Subcutaneous adipose tissue (tissue), 4 donors: ENCODE measurements around the gene DLG2. TPM values are rescaled to one million over a fixed set of nuclear protein-coding genes. Genes with fewer than 3 reads are reported as not detected.

Experiments used
- CTCF ChIP-seq: fragments of 450-650 bp; IDR thresholded peaks from one replicate; pipeline ENCODE4 v1.5.1; 2016; ENCODE audit warnings: low read depth, mild to moderate bottlenecking, control low read depth, antibody characterized with exemption, moderate library complexity
- total RNA-seq, 4 donors: library from RNA; depleted of rRNA; stranded (reverse); fragments of >200 nt; gene quantifications; one replicate each; pipeline ENCODE4 v1.1.0, GENCODE V29; 2016

The DLG2 gene
- total RNA-seq, 4 donors from 2014 or later, result 3.6 to 7.0 (median 6.1) TPM

- TF ChIP-seq CTCF, result no peak
These were observed 1570.3 kb downstream of the DLG2 start for GRCh38 chr11:84056653-84057376.

GRCh38 chr11:84045146-84045545 lies 1582.0 kb downstream of the DLG2 start:
- no peak for TF ChIP-seq CTCF

DNA sequence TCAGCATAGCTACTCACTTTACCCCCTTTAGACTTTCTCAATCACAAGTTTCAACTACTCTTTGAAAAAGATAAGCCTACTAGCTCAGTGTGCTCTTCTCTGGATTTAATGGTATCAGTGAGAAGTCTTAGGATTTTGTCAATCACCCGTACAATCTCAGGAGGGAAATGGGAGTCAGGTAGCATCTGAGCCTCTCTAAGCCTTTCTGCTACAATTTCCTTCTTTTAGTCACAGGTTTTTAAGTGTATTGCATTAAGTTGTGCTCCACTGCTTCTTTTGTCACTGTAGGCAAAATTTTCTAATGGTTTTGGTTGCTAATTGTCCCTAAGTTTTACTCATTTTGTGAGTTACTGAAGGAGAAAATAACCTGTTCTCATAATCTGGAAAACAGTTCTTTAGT lies 1582.4 kb downstream of the DLG2 start:
- no peak for TF ChIP-seq CTCF

DNA sequence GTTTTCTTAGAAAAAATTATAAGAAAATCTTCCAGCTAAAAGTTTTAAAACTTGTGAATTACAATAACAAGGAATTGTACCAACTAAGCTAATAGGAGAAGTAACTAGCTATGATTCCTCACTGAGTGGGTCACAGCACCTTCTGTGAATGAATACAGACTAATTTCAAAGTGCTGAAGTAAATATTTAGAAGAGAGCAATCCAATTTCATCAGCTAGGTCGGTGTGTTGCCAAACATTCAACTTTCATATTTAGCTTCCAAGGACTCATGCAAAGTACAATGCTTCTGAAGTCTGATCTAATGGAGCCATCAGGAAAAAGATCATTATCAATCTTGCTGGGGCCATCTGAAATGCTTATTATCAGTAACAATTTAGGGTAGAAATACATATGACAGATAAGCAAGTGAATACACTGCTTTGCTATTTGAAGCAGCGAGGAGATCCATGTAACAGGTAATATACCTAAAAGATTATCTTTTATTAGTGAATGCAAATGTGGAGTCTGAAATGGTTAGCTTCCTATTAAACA lies 1590.4 kb downstream of the DLG2 start:
- no peak for TF ChIP-seq CTCF

GRCh38 chr11:84035645-84036044 lies 1591.5 kb downstream of the DLG2 start:
- TF ChIP-seq CTCF, result no peak

GRCh38 chr11:84034484-84034883 lies 1592.7 kb downstream of the DLG2 start:
- no peak for TF ChIP-seq CTCF

- no peak for TF ChIP-seq CTCF
These were observed 1602.9 kb downstream of the DLG2 start for GRCh38 chr11:84024266-84024665.
